Measurements from ENCODE around the gene NACC1. TPM values are rescaled to one million over a fixed set of nuclear protein-coding genes. Genes with fewer than 3 reads are reported as not detected.
"Not testable (repeated sequence)": the region's sequence is repeated elsewhere in the genome, so short reads cannot be mapped to it uniquely, and the experiment has no call there.

The NACC1 gene
- total RNA-seq, 2 experiments from 2014 or later: 82.2 to 96.0 TPM

GRCh38 chr19:13181747-13182388 is 63.8 kb downstream of the NACC1 start:
- DNase-seq: peak; percentile 55

DNA sequence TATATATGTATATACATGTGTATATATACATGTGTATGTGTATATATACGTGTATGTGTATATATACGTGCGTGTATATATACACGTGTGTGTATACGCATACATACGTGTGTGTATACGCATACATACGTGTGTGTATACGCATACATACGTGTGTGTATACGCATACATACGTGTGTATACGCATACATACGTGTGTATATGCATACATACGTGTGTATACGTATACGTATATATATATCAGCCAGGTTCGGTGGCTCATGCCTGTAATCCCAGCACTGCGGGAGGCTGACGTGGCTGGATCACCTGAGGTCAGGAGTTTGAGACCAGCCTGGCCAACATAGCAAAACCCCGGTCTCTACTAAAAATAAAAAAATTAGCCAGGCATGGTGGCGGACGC is 66.9 kb downstream of the NACC1 start:
- H3K36me3 Mint-ChIP-seq; H3K9me3 Mint-ChIP-seq (ENCODE audit: low read depth); H3K4me3 Mint-ChIP-seq; H3K27me3 Mint-ChIP-seq; H3K27ac Mint-ChIP-seq; ATAC-seq; DNase-seq: not testable (repeated sequence)
- peaks cover 26% of the 10 kb centered on the region for H3K4me1 Mint-ChIP-seq
- CTCF ChIA-PET: interaction anchor here (1.5 to 5.4 kb wide), 2 partner anchors 9 to 20 kb away, joined by 3 to 45 read pairs; no protein-coding TSS in a partner anchor

More at GRCh38 chr19:13181747-13182388, 63.8 kb downstream of the NACC1 start:
- Mint-ChIP-seq H3K4me3 (no peak overlapping the region), H3K9me3 (ENCODE audit: low read depth) (no peaks in the 10 kb centered on the region), H3K27me3 (no peaks in the 10 kb centered on the region), H3K36me3 (no peaks in the 10 kb centered on the region), H3K27ac (peak overlapping the region; percentile 76), H3K4me1 (peaks cover 20% of the 10 kb centered on the region)
- CTCF ChIA-PET: interaction anchor here (0.6 to 5.4 kb wide), 9 partner anchors 8 to 181 kb away, joined by 3 to 45 read pairs (median 3); partner anchors contain the start of genes IER2 and STX10
- ATAC-seq: peak; percentile 39

- ATAC-seq; H3K27ac Mint-ChIP-seq; H3K4me3 Mint-ChIP-seq; H3K9me3 Mint-ChIP-seq (ENCODE audit: low read depth); H3K36me3 Mint-ChIP-seq; H3K27me3 Mint-ChIP-seq; DNase-seq: not testable (repeated sequence)
- H3K4me1 Mint-ChIP-seq: peaks cover 21% of the 10 kb centered on the region
- CTCF ChIA-PET: interaction anchor here (1.1 to 1.5 kb wide), 3 partner anchors 9 to 21 kb away, joined by 3 to 5 read pairs (median 3); no protein-coding TSS in a partner anchor
Measured at GRCh38 chr19:13185763-13186657, 67.9 kb downstream of the NACC1 start.

DNA sequence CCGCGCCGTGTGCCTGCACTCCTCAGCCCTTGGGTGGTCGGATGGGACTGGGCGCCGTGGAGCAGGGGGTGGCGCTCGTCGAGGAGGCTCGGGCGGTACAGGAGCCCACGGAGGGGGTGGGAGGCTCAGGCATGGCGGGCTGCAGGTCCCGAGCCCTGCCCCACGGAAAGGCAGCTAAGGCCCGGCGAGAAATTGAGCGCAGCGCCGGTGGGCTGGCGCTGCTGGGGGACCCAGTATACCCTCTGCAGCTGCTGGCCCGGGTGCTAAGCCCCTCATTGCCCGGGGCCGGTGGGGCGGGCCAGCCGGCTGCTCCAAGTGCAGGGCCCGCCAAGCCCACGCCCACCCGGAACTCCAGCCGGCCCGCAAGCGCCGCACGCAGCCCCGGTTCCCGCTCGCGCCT is 68.6 kb downstream of the NACC1 start:
- H3K9me3 Mint-ChIP-seq (ENCODE audit: low read depth); H3K36me3 Mint-ChIP-seq; H3K4me3 Mint-ChIP-seq: not testable (repeated sequence)

GRCh38 chr19:13187419-13187818 is 69.4 kb downstream of the NACC1 start:
- ATAC-seq (no peak), DNase-seq (no peak)
- peak overlapping the region; percentile 6 for H3K27ac Mint-ChIP-seq
- H3K27me3 Mint-ChIP-seq: no peaks in the 10 kb centered on the region
- no peak overlapping the region for H3K4me3 Mint-ChIP-seq
- H3K4me1 Mint-ChIP-seq: peaks cover 16% of the 10 kb centered on the region
- no peaks in the 10 kb centered on the region for H3K36me3 Mint-ChIP-seq
- H3K9me3 Mint-ChIP-seq (ENCODE audit: low read depth): no peaks in the 10 kb centered on the region
- CTCF ChIA-PET: interaction anchor here (1.7 kb wide), 1 partner anchor 32 kb away, joined by 4 read pairs; no protein-coding TSS in a partner anchor

More for the DNA sequence above, 68.6 kb downstream of the NACC1 start:
- not testable (repeated sequence) for DNase-seq, H3K27me3 Mint-ChIP-seq, H3K27ac Mint-ChIP-seq, ATAC-seq
- CTCF ChIA-PET: interaction anchor here (1.4 kb wide), 1 partner anchor 9 kb away, joined by 5 read pairs; no protein-coding TSS in a partner anchor
- peaks cover 22% of the 10 kb centered on the region for H3K4me1 Mint-ChIP-seq

DNA sequence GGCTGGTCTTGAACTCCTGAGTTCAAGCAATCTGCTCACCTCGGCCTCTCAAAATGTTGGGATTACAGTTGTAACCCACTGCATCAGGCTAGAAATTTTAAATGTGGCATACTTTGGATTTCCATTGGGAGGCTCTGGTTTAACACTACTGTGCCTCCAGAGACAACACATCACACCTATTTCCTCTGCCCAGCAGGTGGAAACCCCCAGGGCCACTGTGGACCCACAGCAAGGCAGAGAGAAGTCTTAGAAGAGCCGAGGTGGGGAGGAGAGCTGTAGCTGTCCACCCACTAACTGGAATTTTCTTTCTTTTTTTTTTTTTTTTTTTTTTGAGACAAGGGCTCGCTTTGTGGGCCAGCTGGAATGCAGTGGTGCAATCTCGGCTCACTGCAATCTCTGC is 71.5 kb downstream of the NACC1 start:
- ATAC-seq (no peak), DNase-seq (no peak)
- H3K36me3 Mint-ChIP-seq: no peaks in the 10 kb centered on the region
- H3K9me3 Mint-ChIP-seq (ENCODE audit: low read depth): no peaks in the 10 kb centered on the region
- H3K4me1 Mint-ChIP-seq: peaks cover 26% of the 10 kb centered on the region
- CTCF ChIA-PET: interaction anchor here (1.1 to 1.8 kb wide), 5 partner anchors 9 to 89 kb away, joined by 3 to 6 read pairs (median 3); no protein-coding TSS in a partner anchor
- no peak overlapping the region for H3K4me3 Mint-ChIP-seq
- H3K27me3 Mint-ChIP-seq: no peaks in the 10 kb centered on the region
- no peak overlapping the region for H3K27ac Mint-ChIP-seq

Other genes starting within 250 kb of the NACC1 start
- 10 to 100 TPM; 32.5 to 34.1 TPM for gene DNASE2, start 236.8 kb upstream of the NACC1 start, total RNA-seq
- gene KLF1, start 231.1 kb upstream of the NACC1 start, total RNA-seq: under 1 TPM; 0.29 to 0.45 TPM
- gene GCDH, start 227.1 kb upstream of the NACC1 start, total RNA-seq: 10 to 100 TPM; 38.7 to 46.1 TPM
- 1 to 10 TPM; 2.2 to 2.5 TPM for gene SYCE2, start 199.0 kb upstream of the NACC1 start, total RNA-seq
- gene FARSA, start 184.6 kb upstream of the NACC1 start, total RNA-seq: 100 to 1,000 TPM in 1 of 2 experiments, 10 to 100 TPM in 1; 96.6 to 131 TPM
- gene CALR, start 179.7 kb upstream of the NACC1 start, total RNA-seq: 100 to 1,000 TPM; 745 to 898 TPM
- gene RAD23A, start 172.4 kb upstream of the NACC1 start, total RNA-seq: 100 to 1,000 TPM; 164 to 168 TPM
- 10 to 100 TPM; 23.9 to 24.9 TPM for gene GADD45GIP1, start 161.0 kb upstream of the NACC1 start, total RNA-seq
- gene DAND5, start 148.7 kb upstream of the NACC1 start, total RNA-seq: under 1 TPM; 0.21 to 0.26 TPM
- gene NFIX, start 122.8 kb upstream of the NACC1 start, total RNA-seq: under 1 TPM; 0.21 to 0.32 TPM
- under 1 TPM; 0.49 to 0.64 TPM for gene LYL1, start 15.4 kb upstream of the NACC1 start, total RNA-seq
- 10 to 100 TPM; 43.2 to 50.2 TPM for gene TRMT1, start 1.5 kb upstream of the NACC1 start, total RNA-seq
- 10 to 100 TPM; 58.6 to 70.1 TPM for gene STX10, start 32.1 kb downstream of the NACC1 start, total RNA-seq
- 100 to 1,000 TPM; 148 to 209 TPM for gene IER2, start 32.1 kb downstream of the NACC1 start, total RNA-seq

Data from activated CD8-positive, alpha-beta memory T cell treated with anti-CD3 and anti-CD28 coated beads, Interleukin-2, amount 10 ng/mL, durations not matched to agents 7 days and 5 days (primary cell).